GM12878 (cell line): Measurements from ENCODE around the gene ASF1B. TPM values are rescaled to one million over a fixed set of nuclear protein-coding genes. Genes with fewer than 3 reads are reported as not detected.

Experiments used
- ATAC-seq: fragments of 200-7000 bp; cut with Tn5 transposase; 3 replicates; pipeline ENCODE4 v1.9.1; 2020; ENCODE audit warnings: mild to moderate bottlenecking, moderate library complexity
- BruUV-seq: library from RNA; stranded (reverse); fragments of 400-500 nt; replicated peaks from 2 replicates; lab custom pipeline; 2021; lab: Mats Ljungman, UMichigan
- CTCF ChIA-PET: fragments of 300-600 bp; sonication (Branson Sonifier 250); formaldehyde crosslinking; extraction: SDS; loops from one replicate; lab custom pipeline; 2021; ENCODE audit warnings: inconsistent platforms; lab: Yijun Ruan, JAX
- POLR2A ChIA-PET: fragments of 350-600 bp; formaldehyde crosslinking; extraction: SDS; loops from one replicate; lab custom pipeline; 2021; ENCODE audit warnings: inconsistent platforms; lab: Charles Lee
- RAD21 ChIA-PET: fragments of 300-600 bp; sonication (Branson Sonifier 250); formaldehyde crosslinking; loops from one replicate; lab custom pipeline; 2023; ENCODE audit warnings: antibody characterized with exemption; ENCODE audit not compliant: unreplicated experiment; lab: Charles Lee
- SMC1A ChIA-PET: fragments of 300-600 bp; sonication (Branson Sonifier 250); formaldehyde crosslinking; loops from one replicate; lab custom pipeline; 2023; ENCODE audit not compliant: unreplicated experiment, uncharacterized antibody; lab: Charles Lee
- DNase-seq: peaks from one replicate; pipeline ENCODE4 v3.0.0-alpha.2; 2011; ENCODE audit warnings: low read depth, low spot score
- FAIRE-seq: peaks from 3 replicates; lab custom pipeline; 2011; peaks lifted over from hg19 to GRCh38; lab: Jason Lieb, UNC
- H2AFZ ChIP-seq: 2 replicates; pipeline ENCODE4 v1.6.0; 2011; ENCODE audit warnings: low read depth, low read length, control low read depth; ENCODE audit not compliant: control insufficient read depth
- H3K27ac ChIP-seq: 2 replicates; pipeline ENCODE4 v1.5.1; 2011; ENCODE audit warnings: control low read depth; ENCODE audit not compliant: control insufficient read depth, insufficient read depth
- H3K27me3 ChIP-seq, 2 experiments: replicated peaks in 1 of 2; 2 replicates each; pipeline versions ENCODE4 v1.6.0 to v1.6.1; 2011; ENCODE audit warnings: low read length in 1 of 2; ENCODE audit not compliant: control insufficient read depth in 2 of 2, insufficient read depth in 2 of 2
- H3K36me3 ChIP-seq, 2 experiments: 2 replicates each; pipeline ENCODE4 v1.5.1; 2011; ENCODE audit warnings: low read length in 1 of 2; ENCODE audit not compliant: control insufficient read depth in 2 of 2, insufficient read depth in 2 of 2
- H3K4me1 ChIP-seq: 2 replicates; pipeline ENCODE4 v1.6.1; 2011; ENCODE audit warnings: mild to moderate bottlenecking, low read length, moderate library complexity, mixed read lengths; ENCODE audit not compliant: control insufficient read depth, insufficient read depth
- H3K4me2 ChIP-seq: 2 replicates; pipeline ENCODE4 v1.6.0; 2011; ENCODE audit warnings: control low read depth; ENCODE audit not compliant: control insufficient read depth, insufficient read depth
- H3K4me3 ChIP-seq: fragments of 200-600 bp; sonication (generic); 2 replicates; pipeline ENCODE4 v1.5.1; 2016
- H3K79me2 ChIP-seq: 2 replicates; pipeline ENCODE4 v1.6.0; 2011; ENCODE audit warnings: low read length; ENCODE audit not compliant: control insufficient read depth, insufficient read depth
- H3K9ac ChIP-seq: 2 replicates; pipeline ENCODE4 v1.8.0; 2011; ENCODE audit warnings: low read length, control low read depth, mixed read lengths; ENCODE audit not compliant: control insufficient read depth, insufficient read depth
- H3K9me3 ChIP-seq: replicated peaks from 3 replicates; pipeline ENCODE4 v1.5.1; 2011; ENCODE audit warnings: mild to moderate bottlenecking, low read length; ENCODE audit not compliant: control insufficient read depth, insufficient read depth
- H4K20me1 ChIP-seq: 2 replicates; pipeline ENCODE4 v1.6.0; 2011; ENCODE audit not compliant: control insufficient read depth, insufficient read depth
- EED ChIP-seq: sonication (generic); IDR thresholded peaks from 2 replicates; pipeline ENCODE4 v1.6.1; 2016; ENCODE audit warnings: antibody characterized with exemption, low read depth
- FOS ChIP-seq: IDR thresholded peaks from 3 replicates; pipeline ENCODE4 v1.6.1; 2011; ENCODE audit warnings: borderline replicate concordance; ENCODE audit not compliant: insufficient read length; ENCODE audit errors: extremely low read depth
- KLF5 ChIP-seq: fragments of 450-650 bp; IDR thresholded peaks from 2 replicates; pipeline ENCODE4 v1.6.1; 2014; ENCODE audit warnings: mild to moderate bottlenecking; ENCODE audit not compliant: partially characterized antibody
- MTA3 ChIP-seq: IDR thresholded peaks from 2 replicates; pipeline ENCODE4 v1.6.1; 2012; ENCODE audit warnings: low read length, inconsistent platforms, borderline replicate concordance
- NFXL1 ChIP-seq: fragments of 450-650 bp; IDR thresholded peaks from 2 replicates; pipeline ENCODE4 v1.6.1; 2017; ENCODE audit warnings: antibody characterized with exemption, mild to moderate bottlenecking, borderline replicate concordance
- PML ChIP-seq: IDR thresholded peaks from 2 replicates; pipeline ENCODE4 v1.6.1; 2012; ENCODE audit warnings: low read length, inconsistent platforms
- SREBF1 ChIP-seq: IDR thresholded peaks from 2 replicates; pipeline ENCODE4 v1.6.1; 2012; ENCODE audit warnings: mild to moderate bottlenecking, low read length
- TCF7 ChIP-seq: IDR thresholded peaks from 2 replicates; pipeline ENCODE4 v1.6.1; 2014; ENCODE audit warnings: antibody characterized with exemption, borderline replicate concordance
- YY1 ChIP-seq: IDR thresholded peaks from 2 replicates; pipeline ENCODE4 v1.6.1; 2011; ENCODE audit warnings: low read depth, mild to moderate bottlenecking, low read length
- ZBED1 ChIP-seq: IDR thresholded peaks from 2 replicates; pipeline ENCODE4 v1.6.1; 2016; ENCODE audit warnings: borderline replicate concordance
- ZNF622 ChIP-seq: fragments of 450-650 bp; IDR thresholded peaks from 2 replicates; pipeline ENCODE4 v1.6.1; 2017; ENCODE audit warnings: mild to moderate bottlenecking, inconsistent platforms
- WGBS: methylation state at CpG from one replicate; pipeline ENCODE4 v1.1.6; 2016; ENCODE audit warnings: low lambda C conversion rate; ENCODE audit not compliant: insufficient replicate concordance, insufficient coverage; ENCODE audit errors: missing lambda C conversion rate; 5-methylcytosine and 5-hydroxymethylcytosine counted together
- in situ Hi-C: fragments of 300-500 bp; cut with MboI; formaldehyde crosslinking; loops from 9 replicates; pipeline ENCODE4 v1.14.3; 2018; ENCODE audit warnings: mixed read lengths
- intact Hi-C: fragments of 100-400 bp; cut with micrococcal nuclease; formaldehyde crosslinking; loops from one replicate; pipeline ENCODE4 v1.14.2; 2022; ENCODE audit not compliant: unreplicated experiment
- polyA plus RNA-seq, 11 experiments: library from polyadenylated mRNA; depleted of rRNA in 4 of 11; unstranded in 6 of 11; stranded (reverse) in 5 of 11; fragments of >200 nt; fragmentation: Nextera tagmentation in 4 of 11; fragmentation: Illumina TruSeq in 1 of 11; extraction: Ambion mirVana in 4 of 11; extraction: Trizol in 1 of 11; gene quantifications; 1 replicate in 1 of 11; 2 replicates in 10 of 11; pipeline versions ENCODE4 v1.2.1 to v1.2.3, GENCODE V29; 2011 to 2016; ENCODE audit warnings: inconsistent platforms in 2 of 11, missing spikeins in 2 of 11, low read depth in 1 of 11
- total RNA-seq, 4 experiments: library from RNA; depleted of rRNA in 3 of 4; stranded (reverse); fragments of >200 nt in 3 of 4; fragmentation: Illumina TruSeq in 1 of 4; extraction: Trizol in 1 of 4; gene quantifications; 2 replicates each; pipeline versions ENCODE4 v1.2.1 to v1.2.3, GENCODE V29; 2013 to 2021
- TF ChIP-seq, protein P1 (sequence below): fragments of 150-350 bp; IDR thresholded peaks from 2 replicates; pipeline ENCODE4 v1.6.1; 2016; ENCODE audit warnings: low read depth, low read length
- TF ChIP-seq, protein P2 (sequence below): fragments of 450-650 bp; formaldehyde crosslinking; IDR thresholded peaks from 2 replicates; pipeline ENCODE4 v1.4.0; 2020; ENCODE audit warnings: mild to moderate bottlenecking, moderate library complexity
- TF ChIP-seq, protein P3 (sequence below): fragments of 150-350 bp; IDR thresholded peaks from 2 replicates; pipeline ENCODE4 v1.6.1; 2014; ENCODE audit warnings: mild to moderate bottlenecking, low read depth, low read length

ASF1B gene
- total and polyA plus RNA-seq, 10 of the 15 experiments (the other 5 are each of a cell fraction or from before 2014, with no cell fraction given) = 10.4 to 217 (median 90.2) TPM

DNA sequence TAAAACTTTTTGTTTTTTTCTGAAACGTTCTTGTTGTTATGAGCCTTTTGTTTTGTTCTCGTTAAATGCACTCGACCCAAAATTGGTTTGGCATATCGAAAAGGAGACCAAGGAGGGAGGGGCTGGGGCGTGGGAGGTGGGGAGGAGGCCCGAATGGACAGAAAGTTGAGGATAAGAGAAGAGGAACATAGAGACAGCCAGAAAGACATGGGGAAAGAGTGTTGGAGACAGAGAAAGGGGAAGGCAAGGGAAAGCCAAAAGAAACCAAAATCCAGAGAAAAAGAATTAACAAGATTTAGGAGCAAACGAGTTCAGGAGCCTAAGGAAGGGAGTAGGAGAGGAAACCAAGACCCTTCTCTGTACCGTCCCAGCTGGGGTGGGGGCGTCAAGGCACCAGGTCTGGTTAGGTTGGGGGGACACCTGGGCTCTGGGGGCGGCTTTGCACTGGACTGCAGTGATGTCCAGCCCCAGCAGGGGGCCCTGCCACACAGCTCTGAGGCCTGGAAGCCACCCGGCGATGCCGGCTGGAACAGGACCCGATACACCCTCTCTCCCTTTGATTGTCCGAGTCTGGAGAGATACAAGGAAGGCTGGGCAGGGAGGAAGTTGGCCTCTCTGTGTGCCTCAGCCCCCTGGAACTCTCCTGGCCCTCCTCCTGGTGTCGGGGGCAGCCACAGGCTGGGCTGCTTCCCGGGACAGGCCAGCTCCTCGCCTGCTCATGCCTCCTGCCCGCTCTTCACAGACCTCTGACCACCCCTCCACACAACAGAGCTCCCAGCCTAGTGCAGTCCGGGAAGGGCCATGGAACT lies 11.6 kb upstream of the ASF1B start:
- 50% methylated on average over 20 of the region's 20 CpGs for WGBS
- H3K4me3 ChIP-seq = no peak overlapping the region
- ChIA-PET RAD21 (interaction anchor here (1.2 kb wide), 2 partner anchors 11 to 331 kb away, joined by 3 to 4 read pairs; partner anchors contain the start of gene ASF1B), CTCF (interaction anchor here (0.6 to 1.5 kb wide), 3 partner anchors 11 to 336 kb away, joined by 3 to 4 read pairs (median 3); no protein-coding TSS in a partner anchor), SMC1A (no interaction called here), POLR2A (no interaction called here)
- no peaks in the 10 kb centered on the region for H3K27me3 ChIP-seq
- no peak overlapping the region for H3K27ac ChIP-seq
- H4K20me1 ChIP-seq = no peaks in the 10 kb centered on the region
- no peaks in the 10 kb centered on the region for H3K79me2 ChIP-seq
- FAIRE-seq = no peak
- intact Hi-C loops = no loop called here
- H3K4me1 ChIP-seq = peaks cover 6% of the 10 kb centered on the region; the same call in 1 of the 2 replicates
- in situ Hi-C loops = no loop called here
- BruUV-seq = no TSS peak
- H3K9ac ChIP-seq = no peak overlapping the region
- ATAC-seq = peak; percentile 80
- DNase-seq = no peak
- no peak overlapping the region for H3K4me2 ChIP-seq
- no peaks in the 10 kb centered on the region for H3K9me3 ChIP-seq
- H2AFZ ChIP-seq = no peak overlapping the region
- H3K36me3 ChIP-seq = no peaks in the 10 kb centered on the region
- TF ChIP-seq EED (no peak), KLF5 (no peak), SREBF1 (no peak), YY1 (0 out of 2 replicates have a peak, but pooled peaks have one; percentile 25), MTA3 (no peak), ZNF622 (no peak), FOS (no peak), TCF7 (no peak), PML (no peak), ZBED1 (no peak), NFXL1 (no peak)
- TF ChIP-seq, protein P1, sequence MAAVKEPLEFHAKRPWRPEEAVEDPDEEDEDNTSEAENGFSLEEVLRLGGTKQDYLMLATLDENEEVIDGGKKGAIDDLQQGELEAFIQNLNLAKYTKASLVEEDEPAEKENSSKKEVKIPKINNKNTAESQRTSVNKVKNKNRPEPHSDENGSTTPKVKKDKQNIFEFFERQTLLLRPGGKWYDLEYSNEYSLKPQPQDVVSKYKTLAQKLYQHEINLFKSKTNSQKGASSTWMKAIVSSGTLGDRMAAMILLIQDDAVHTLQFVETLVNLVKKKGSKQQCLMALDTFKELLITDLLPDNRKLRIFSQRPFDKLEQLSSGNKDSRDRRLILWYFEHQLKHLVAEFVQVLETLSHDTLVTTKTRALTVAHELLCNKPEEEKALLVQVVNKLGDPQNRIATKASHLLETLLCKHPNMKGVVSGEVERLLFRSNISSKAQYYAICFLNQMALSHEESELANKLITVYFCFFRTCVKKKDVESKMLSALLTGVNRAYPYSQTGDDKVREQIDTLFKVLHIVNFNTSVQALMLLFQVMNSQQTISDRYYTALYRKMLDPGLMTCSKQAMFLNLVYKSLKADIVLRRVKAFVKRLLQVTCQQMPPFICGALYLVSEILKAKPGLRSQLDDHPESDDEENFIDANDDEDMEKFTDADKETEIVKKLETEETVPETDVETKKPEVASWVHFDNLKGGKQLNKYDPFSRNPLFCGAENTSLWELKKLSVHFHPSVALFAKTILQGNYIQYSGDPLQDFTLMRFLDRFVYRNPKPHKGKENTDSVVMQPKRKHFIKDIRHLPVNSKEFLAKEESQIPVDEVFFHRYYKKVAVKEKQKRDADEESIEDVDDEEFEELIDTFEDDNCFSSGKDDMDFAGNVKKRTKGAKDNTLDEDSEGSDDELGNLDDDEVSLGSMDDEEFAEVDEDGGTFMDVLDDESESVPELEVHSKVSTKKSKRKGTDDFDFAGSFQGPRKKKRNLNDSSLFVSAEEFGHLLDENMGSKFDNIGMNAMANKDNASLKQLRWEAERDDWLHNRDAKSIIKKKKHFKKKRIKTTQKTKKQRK = no peak
- TF ChIP-seq, protein P2, sequence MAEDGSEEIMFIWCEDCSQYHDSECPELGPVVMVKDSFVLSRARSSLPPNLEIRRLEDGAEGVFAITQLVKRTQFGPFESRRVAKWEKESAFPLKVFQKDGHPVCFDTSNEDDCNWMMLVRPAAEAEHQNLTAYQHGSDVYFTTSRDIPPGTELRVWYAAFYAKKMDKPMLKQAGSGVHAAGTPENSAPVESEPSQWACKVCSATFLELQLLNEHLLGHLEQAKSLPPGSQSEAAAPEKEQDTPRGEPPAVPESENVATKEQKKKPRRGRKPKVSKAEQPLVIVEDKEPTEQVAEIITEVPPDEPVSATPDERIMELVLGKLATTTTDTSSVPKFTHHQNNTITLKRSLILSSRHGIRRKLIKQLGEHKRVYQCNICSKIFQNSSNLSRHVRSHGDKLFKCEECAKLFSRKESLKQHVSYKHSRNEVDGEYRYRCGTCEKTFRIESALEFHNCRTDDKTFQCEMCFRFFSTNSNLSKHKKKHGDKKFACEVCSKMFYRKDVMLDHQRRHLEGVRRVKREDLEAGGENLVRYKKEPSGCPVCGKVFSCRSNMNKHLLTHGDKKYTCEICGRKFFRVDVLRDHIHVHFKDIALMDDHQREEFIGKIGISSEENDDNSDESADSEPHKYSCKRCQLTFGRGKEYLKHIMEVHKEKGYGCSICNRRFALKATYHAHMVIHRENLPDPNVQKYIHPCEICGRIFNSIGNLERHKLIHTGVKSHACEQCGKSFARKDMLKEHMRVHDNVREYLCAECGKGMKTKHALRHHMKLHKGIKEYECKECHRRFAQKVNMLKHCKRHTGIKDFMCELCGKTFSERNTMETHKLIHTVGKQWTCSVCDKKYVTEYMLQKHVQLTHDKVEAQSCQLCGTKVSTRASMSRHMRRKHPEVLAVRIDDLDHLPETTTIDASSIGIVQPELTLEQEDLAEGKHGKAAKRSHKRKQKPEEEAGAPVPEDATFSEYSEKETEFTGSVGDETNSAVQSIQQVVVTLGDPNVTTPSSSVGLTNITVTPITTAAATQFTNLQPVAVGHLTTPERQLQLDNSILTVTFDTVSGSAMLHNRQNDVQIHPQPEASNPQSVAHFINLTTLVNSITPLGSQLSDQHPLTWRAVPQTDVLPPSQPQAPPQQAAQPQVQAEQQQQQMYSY = no peak
- TF ChIP-seq, protein P3, sequence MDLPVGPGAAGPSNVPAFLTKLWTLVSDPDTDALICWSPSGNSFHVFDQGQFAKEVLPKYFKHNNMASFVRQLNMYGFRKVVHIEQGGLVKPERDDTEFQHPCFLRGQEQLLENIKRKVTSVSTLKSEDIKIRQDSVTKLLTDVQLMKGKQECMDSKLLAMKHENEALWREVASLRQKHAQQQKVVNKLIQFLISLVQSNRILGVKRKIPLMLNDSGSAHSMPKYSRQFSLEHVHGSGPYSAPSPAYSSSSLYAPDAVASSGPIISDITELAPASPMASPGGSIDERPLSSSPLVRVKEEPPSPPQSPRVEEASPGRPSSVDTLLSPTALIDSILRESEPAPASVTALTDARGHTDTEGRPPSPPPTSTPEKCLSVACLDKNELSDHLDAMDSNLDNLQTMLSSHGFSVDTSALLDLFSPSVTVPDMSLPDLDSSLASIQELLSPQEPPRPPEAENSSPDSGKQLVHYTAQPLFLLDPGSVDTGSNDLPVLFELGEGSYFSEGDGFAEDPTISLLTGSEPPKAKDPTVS = no peak
